Upper lobe of right lung (tissue), 1 donor: ENCODE measurements around the gene TBCD. TPM values are rescaled to one million over a fixed set of nuclear protein-coding genes. Genes with fewer than 3 reads are reported as not detected.

Experiments used
- ATAC-seq: fragments of 200-7000 bp; cut with Tn5 transposase; one replicate; pipeline ENCODE4 v1.9.1; 2020; ENCODE audit warnings: mild to moderate bottlenecking, moderate library complexity
- DNase-seq: peaks from one replicate; pipeline ENCODE4 v3.0.0-alpha.2; 2020
- H3K27ac ChIP-seq: fragments of 200-600 bp; one replicate; pipeline ENCODE4 v1.8.0; 2022
- H3K27me3 ChIP-seq: fragments of 200-600 bp; one replicate; pipeline ENCODE4 v1.8.0; 2022; ENCODE audit warnings: mild to moderate bottlenecking
- H3K36me3 ChIP-seq: fragments of 200-600 bp; one replicate; pipeline ENCODE4 v1.8.0; 2022
- H3K4me1 ChIP-seq: fragments of 200-600 bp; one replicate; pipeline ENCODE4 v1.8.0; 2022
- H3K4me3 ChIP-seq: fragments of 200-600 bp; one replicate; pipeline ENCODE4 v1.8.0; 2022; ENCODE audit warnings: mild to moderate bottlenecking
- H3K9me3 ChIP-seq: fragments of 200-600 bp; one replicate; pipeline ENCODE4 v1.8.0; 2022
- CTCF ChIP-seq: fragments of 200-600 bp; IDR thresholded peaks from one replicate; pipeline ENCODE4 v1.8.0; 2022; ENCODE audit warnings: antibody characterized with exemption
- intact Hi-C: fragments of 100-400 bp; cut with DNase I; formaldehyde crosslinking; loops from one replicate; pipeline ENCODE4 v1.11.0; 2022
- total RNA-seq: library from RNA; stranded (reverse); fragmentation: NEBNext Ultra II Directional; extraction: Animal tissue kit (Norgen Biotek cat#: 25700); gene quantifications from one replicate; pipeline ENCODE4 v1.2.1, GENCODE V29; 2021
- donor health status: DM: no; HTN: yes; CAD: no; lungs with severe emphysema.

TBCD gene
- total RNA-seq, 1 donor from 2014 or later = 84.5 TPM

DNA sequence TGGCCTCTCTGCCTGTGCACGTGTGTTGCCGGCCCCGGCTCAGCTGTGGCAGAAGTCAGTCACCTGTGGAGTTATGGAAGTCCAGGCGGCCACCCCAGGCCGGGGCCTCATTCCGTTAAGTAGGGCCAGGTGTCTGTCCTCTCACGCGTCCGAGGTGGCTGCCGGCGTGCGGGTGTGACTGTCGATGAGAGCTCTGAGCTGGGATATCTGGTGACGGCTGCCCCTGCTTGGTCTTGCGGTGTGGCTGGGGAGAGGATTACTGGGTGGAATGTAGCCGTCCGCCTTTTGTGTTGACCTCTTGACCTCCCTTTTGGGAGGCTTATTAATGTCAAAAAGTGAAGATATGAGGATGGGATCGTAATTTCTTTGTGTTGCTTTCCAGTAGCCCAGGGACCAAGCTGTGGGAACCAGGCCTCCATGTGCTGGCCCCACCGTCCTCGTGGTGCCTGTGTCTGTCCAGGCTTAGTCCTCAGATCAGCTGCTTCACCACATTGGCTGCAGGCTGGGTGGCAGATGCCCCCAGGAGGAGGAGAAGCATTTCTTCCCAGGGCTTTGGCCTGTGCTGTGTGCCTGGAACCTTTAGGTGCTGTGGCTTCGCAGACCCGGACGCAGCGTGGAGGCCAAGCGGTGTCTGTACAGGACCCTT lies 111.0 kb downstream of the TBCD start:
- H3K4me1 ChIP-seq = peaks cover 22% of the 10 kb centered on the region
- TF ChIP-seq CTCF = no peak
- H3K27me3 ChIP-seq = no peaks in the 10 kb centered on the region
- H3K36me3 ChIP-seq = no peaks in the 10 kb centered on the region
- H3K27ac ChIP-seq = no peak overlapping the region
- H3K9me3 ChIP-seq = no peaks in the 10 kb centered on the region
- H3K4me3 ChIP-seq = no peak overlapping the region
- ATAC-seq = no peak
- no peak for DNase-seq
- intact Hi-C loops = no loop called here

GRCh38 chr17:82863383-82863940 lies 111.6 kb downstream of the TBCD start:
- H3K27ac ChIP-seq = no peak overlapping the region
- intact Hi-C loops = no loop called here
- H3K4me1 ChIP-seq = peaks cover 22% of the 10 kb centered on the region
- H3K9me3 ChIP-seq = no peaks in the 10 kb centered on the region
- H3K27me3 ChIP-seq = no peaks in the 10 kb centered on the region
- DNase-seq (no peak), ATAC-seq (no peak)
- no peaks in the 10 kb centered on the region for H3K36me3 ChIP-seq
- no peak for TF ChIP-seq CTCF
- H3K4me3 ChIP-seq = no peak overlapping the region

DNA sequence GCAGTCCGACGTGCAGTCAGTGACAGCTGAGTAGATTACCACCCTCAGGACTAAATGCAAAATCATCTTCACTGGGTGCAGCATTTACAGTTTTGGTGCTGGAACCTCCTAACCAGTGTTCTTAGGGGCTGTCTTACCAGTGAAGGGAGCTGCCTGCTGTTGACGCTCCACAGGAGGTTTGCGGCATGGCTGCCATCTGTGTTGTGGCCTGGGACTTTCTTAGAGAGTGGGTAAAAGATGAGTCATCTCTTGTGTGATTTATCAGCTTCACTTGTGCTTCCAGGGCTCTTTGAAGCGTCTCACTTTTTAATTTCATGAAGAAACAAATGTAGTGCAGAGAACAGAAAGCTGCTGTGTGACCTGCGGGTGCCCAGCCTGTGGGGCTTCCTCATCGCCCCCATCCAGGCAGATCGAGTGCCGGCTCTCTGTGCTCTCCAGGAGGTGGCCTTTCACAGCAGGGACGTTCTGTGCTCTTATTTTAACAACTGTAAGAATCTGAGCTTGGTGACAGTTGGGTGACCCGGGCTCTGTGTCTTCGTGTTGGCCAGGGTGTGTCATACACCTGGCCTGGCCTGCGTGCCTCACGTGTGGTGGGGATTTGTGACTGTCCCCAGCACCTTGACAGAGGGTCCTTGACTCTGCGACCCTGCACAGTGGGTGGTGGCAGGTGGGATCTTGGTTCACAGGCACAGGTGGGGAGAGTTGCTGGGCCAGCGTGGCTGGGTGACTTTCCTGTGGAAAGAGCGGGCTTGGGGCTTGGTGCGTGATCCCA lies 112.3 kb downstream of the TBCD start:
- Histone ChIP-seq H3K27me3 (no peaks in the 10 kb centered on the region), H3K27ac (no peak overlapping the region), H3K4me3 (no peak overlapping the region), H3K36me3 (no peaks in the 10 kb centered on the region), H3K9me3 (no peaks in the 10 kb centered on the region), H3K4me1 (peaks cover 22% of the 10 kb centered on the region)
- TF ChIP-seq CTCF = no peak
- intact Hi-C loops = no loop called here
- ATAC-seq (peak; percentile 24), DNase-seq (no peak)

- ATAC-seq = no peak
- DNase-seq = no peak
- no peak for TF ChIP-seq CTCF
- Histone ChIP-seq H3K27me3 (no peaks in the 10 kb centered on the region), H3K4me1 (peaks cover 16% of the 10 kb centered on the region), H3K4me3 (no peak overlapping the region), H3K27ac (no peak overlapping the region), H3K36me3 (no peaks in the 10 kb centered on the region), H3K9me3 (no peaks in the 10 kb centered on the region)
- intact Hi-C loops = no loop called here
Measured at GRCh38 chr17:82864713-82865248, 112.9 kb downstream of the TBCD start.

- H3K36me3 ChIP-seq = no peaks in the 10 kb centered on the region
- ATAC-seq (no peak), DNase-seq (no peak)
- H3K4me3 ChIP-seq = no peak overlapping the region
- peaks cover 11% of the 10 kb centered on the region for H3K4me1 ChIP-seq
- H3K9me3 ChIP-seq = no peaks in the 10 kb centered on the region
- intact Hi-C loops = no loop called here
- no peak overlapping the region for H3K27ac ChIP-seq
- H3K27me3 ChIP-seq = no peaks in the 10 kb centered on the region
- TF ChIP-seq CTCF = no peak
Measured at GRCh38 chr17:82865274-82865673, 113.4 kb downstream of the TBCD start.
